ENCODE measurements around the gene TRABD2A.
"Not testable (repeated sequence)": the region's sequence is repeated elsewhere in the genome, so short reads cannot be mapped to it uniquely, and the experiment has no call there.

The TRABD2A gene

DNA sequence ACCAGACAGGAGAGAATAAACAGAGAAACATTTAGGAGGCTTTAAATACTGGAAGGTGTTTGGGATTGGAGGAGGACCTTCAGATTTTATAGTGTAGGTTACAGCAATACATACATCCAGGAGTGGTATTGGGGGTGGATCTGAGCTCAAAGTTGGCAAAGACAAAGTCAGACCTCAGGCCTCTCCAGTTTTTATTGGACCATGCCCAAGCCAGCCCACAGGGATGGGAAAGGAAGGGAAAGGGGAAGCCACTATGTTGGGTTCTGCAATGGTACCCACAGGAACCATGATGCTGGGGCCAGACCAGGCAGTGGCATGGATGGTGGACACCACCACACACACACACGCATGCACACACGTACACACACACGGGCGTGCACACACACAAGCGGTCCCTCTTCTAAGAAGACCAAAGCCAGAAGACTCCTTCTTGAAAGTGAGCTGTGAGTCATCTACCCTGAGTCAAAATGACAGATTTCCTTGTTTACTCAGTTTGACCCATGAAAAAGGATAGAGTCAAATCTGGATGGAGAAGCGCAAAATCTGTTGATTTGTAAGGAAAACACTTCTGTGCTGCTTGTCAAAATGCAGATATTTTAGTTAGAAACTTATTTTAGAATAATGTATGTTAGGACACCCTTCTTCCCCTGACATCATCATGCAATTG is 87.9 kb downstream of the TRABD2A start:
- DNase-seq (ENCODE audit: extremely low spot score, insufficient read length, low read depth) (no peak), FAIRE-seq (no peak)

DNA sequence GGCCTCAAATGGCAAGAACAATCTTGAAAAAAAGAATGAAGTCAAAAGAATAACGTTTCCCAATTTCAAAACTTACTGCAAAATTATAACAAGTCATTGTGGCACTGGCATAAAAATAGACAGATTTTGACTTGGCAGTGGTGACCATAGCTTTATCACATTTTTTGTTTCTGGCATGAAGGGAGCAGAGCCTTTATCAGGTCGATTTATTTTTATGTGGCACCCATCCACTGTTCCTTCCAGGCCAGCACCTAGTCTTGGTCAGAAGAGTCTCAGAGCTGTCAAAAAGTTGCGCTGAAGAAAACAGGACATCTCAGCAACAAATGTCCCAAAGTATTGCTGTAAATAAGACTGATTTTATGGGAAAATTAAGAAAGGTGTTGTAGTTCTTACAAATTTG is 92.4 kb downstream of the TRABD2A start:
- DNase-seq (ENCODE audit: extremely low spot score, insufficient read length, low read depth) (no peak), FAIRE-seq (no peak)

DNA sequence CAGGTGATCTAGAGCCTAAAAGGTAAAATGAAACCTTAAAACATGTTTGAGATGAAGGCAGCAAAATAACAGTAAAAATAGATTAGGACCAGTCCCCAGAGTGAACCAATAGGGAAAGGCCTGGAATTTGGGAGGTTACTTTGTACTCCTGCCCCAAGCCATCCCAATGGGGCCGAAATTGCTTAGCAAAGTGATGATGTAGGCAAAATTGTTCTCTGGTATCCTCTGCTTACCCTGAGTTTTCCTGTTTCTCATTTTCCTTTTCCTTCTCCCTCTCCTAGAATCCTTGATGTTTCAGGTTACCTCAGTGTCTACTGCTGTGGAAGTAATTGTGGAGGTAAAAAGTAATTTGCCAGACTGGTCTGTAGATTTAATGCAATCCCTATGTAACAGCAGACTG is 92.9 kb downstream of the TRABD2A start:
- FAIRE-seq (no peak), DNase-seq (ENCODE audit: extremely low spot score, insufficient read length, low read depth) (no peak)

DNA sequence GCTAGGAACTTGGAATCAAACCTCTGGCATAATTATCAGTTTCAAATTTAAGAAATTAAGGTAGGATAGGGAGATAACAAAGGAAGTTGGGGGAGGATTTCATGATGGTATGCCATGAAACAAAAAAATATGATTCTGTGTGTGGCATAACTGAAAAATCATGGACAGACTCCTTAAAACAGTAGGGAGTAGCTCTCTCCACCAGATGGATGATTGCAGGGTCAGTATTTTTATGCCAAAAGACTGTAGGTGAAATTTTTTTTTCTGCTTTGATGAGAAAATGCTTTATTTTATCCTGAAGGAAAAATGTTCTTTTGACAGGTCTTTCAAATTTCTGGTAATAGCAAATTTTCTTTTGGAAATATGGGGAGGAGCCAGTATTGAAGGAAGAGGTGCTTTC is 94.3 kb downstream of the TRABD2A start:
- no peak for DNase-seq (ENCODE audit: extremely low spot score, insufficient read length, low read depth)

DNA sequence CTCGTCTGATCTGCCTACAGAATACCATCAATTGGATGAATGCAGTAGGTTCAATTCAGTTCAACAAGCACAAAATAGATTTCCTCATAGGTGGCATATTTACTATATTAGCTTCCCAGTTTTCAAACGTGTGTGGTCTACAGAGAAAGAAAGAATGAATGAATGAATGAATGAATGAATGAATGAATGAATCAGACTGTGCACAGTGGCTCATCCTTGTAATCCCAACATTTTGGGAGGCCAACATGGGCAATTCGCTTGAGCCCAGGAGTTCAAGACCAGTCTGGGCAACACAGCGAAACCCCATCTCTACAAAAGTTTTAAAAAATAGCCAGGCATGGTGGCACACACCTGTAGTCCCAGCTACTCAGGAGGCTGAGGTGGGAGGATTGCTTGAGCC is 94.9 kb downstream of the TRABD2A start:
- no peak for DNase-seq (ENCODE audit: extremely low spot score, insufficient read length, low read depth)

More for the DNA sequence above, 94.3 kb downstream of the TRABD2A start:
- FAIRE-seq = no peak

DNA sequence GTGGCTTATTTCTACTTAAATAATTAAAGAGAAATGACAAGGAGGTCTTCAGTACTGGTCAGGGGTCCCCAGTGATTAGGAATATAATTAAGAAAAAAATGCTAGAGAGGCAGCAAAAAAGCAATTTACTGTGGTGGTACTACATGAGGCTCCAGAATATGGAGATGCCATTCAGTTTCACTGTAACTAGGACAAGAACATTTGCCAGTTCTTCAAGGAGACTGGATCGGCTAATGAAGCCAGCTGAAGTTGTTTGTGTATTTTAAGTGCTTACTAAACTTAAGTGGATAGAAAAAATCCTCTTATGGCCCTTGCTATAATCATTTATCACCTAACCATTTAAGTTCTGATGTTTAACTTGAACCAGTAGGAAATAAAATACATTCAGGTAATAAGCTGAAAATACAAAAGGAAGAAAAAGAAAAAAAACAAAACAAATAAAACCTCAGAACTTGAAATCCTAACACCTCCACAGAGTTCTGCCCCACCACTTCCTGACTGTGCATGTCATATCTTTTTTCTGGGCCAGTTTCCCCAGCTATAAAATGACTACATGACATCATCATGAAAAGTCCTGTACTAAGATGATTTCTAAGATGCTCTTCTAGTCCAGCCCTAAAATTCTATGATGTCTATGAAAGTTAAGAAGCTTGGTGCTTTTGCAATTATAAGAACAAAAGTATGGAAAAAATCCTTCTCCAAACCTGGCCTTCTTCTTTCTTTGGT is 98.0 kb downstream of the TRABD2A start:
- FAIRE-seq = no peak
- DNase-seq (ENCODE audit: extremely low spot score, insufficient read length, low read depth) = no peak

More for the DNA sequence above, 94.9 kb downstream of the TRABD2A start:
- no peak for FAIRE-seq

DNA sequence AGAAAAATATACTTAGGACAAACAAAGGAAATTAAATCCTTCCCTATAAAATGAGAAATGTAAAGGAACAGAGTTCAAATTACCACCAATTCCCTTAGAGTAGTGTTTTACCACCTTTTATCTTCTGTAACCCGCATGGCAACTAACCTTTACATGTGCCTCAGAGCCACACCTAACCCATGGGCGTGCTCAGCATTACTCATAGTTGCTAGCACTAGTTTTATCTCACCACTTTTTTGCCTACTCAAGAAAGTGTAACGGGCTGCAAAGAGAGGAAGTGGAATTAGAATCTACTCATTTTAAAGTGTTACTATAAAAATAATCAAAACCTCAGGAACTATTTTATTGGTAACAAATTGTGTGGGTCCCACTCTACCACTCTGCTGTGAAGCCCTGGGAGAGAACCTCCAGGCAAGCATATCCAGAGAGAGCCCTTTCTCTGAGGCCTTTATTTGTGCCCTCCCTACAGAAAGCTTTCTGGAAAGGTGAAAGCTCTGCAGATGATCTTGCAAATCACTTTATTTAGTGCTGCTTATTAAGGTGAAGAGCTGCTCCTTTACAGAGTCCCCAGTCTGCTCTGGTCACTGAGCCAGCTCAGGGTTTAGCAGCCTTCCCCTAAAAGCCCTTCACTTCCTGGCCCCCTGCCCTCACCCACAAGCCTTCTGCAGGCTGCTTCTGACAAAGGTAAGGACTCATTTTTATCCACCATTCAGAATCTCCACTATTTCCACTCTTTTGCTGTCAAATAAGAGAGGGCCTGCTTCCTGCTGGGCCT is 98.8 kb downstream of the TRABD2A start:
- FAIRE-seq (no peak), DNase-seq (ENCODE audit: extremely low spot score, insufficient read length, low read depth) (no peak)

DNA sequence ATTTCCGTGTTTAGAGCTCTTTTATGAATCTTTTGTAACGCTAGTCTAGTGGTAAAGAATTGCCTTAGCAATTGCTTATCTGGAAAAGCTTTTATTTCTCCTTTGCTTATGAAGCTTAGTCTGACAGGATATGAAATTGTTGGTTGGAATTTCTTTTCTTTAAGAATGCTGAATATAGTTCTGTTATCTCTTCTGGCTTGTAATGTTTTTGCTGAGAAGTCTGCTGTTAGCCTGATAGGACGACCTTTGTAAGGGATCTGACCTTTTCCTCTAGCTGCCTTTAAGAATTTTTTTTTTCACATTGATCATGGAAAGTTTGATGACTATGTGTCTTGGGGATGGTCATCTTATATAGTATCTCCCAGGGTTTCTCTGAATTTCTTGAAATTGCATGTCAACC is 101.1 kb downstream of the TRABD2A start:
- DNase-seq (ENCODE audit: extremely low spot score, insufficient read length, low read depth) = no peak

DNA sequence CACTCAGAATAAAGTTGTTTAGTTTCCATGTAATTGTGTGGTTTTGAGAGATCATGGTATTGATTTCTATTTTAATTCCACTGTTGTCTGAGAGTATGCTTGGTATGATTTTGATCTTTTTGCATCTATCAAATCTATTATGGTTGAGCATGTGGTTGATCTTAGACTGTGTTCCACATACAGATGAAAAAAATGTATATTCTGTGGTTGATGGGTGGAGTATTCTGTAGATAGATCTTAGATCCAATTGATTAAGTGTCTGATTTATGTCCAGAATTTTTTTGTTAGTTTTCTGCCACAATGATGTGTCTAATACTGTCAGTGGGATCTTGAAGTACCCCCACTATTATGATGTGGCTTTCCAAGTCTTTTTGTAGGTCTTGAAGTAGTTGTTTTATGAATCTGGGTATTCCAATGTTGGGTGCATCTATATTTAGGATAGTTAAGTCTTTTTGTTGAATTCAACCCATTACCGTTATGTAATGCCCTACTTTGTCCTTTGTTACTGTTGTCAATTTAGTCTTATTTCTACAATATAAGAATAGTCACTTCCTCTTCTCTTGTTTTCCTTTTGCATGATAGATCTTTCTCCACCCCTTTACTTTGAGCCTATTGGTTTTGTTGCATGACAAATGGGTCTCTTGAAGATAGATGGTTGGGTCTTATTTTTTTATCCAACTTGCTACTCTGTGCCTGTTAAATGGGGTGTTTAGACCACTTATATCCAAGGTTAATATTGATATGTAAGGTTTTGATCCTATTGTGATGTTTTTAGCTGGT is 101.8 kb downstream of the TRABD2A start:
- DNase-seq (ENCODE audit: extremely low spot score, insufficient read length, low read depth) = no peak
- no peak for FAIRE-seq

More for the DNA sequence above, 101.1 kb downstream of the TRABD2A start:
- FAIRE-seq = no peak

DNA sequence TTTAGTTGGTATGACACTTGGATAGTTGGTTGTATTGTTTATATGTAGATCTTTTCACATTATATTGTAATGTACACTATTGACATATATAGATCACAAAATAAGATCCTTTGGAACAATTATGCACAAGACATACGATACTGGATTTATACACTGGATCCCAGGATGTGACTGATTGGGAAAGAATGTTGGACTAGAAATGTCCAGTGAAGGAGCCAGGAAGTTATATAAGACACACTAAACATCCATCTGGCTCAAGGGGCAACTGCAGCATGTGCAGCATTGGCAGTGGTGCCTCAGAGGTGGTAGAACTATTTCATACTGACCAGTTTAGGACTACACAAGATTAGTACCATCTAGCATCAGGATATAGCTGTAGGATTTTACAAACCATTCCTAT is 104.9 kb downstream of the TRABD2A start:
- DNase-seq (ENCODE audit: extremely low spot score, insufficient read length, low read depth) (no peak), FAIRE-seq (no peak)

DNA sequence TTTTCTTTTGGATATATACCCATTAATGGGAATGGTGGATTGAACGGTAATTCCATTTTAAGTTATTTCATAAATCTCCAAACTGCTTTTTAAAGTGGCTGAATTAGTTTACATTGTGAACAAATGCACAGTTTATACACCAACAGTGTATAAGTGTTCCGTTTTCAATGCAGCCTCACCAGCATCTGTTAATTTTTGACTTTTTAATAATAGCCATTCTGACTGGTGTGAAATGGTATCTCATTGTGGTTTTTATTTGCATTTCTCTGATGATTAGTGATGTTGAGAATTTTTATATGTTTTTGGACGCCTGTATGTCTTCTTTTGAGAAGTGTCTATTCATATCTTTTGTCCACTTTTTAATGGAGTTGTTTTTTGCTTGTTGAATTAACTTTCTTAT is 107.3 kb downstream of the TRABD2A start:
- FAIRE-seq; DNase-seq (ENCODE audit: extremely low spot score, insufficient read length, low read depth): not testable (repeated sequence)

All from GM18507 (cell line).